H1 (cell line): ENCODE data around the gene NSUN6. TPM values are rescaled to one million over a fixed set of nuclear protein-coding genes. Genes with fewer than 3 reads are reported as not detected.
A peak's percentile ranks its signal among the peaks of the same experiment; 100 is the strongest.

Source experiments
- CTCF ChIA-PET: fragments of 300-600 bp; sonication (Branson Sonifier 250); formaldehyde crosslinking; loops from one replicate; lab custom pipeline; 2021; ENCODE audit not compliant: partially characterized antibody; lab: Charles Lee
- POLR2A ChIA-PET: fragments of 300-600 bp; sonication (Branson Sonifier 250); formaldehyde crosslinking; loops from one replicate; lab custom pipeline; 2021; ENCODE audit warnings: inconsistent platforms; ENCODE audit not compliant: partially characterized antibody; lab: Charles Lee
- DNase-seq, 2 experiments: peaks; one replicate each; pipeline versions ENCODE4 v3.0.0 to v3.0.0-alpha.2; 2010 to 2022; ENCODE audit warnings: low spot score in 2 of 2, low read depth in 1 of 2, mixed read lengths in 1 of 2
- FAIRE-seq: peaks from 2 replicates; lab custom pipeline; 2011; peaks lifted over from hg19 to GRCh38; lab: Jason Lieb, UNC
- H2AFZ ChIP-seq: 2 replicates; pipeline ENCODE4 v1.8.1; 2012; ENCODE audit warnings: low read length, inconsistent platforms
- H2AK5ac ChIP-seq: 2 replicates; pipeline ENCODE4 v1.6.1; 2013; ENCODE audit warnings: low read depth, low read length
- H2BK120ac ChIP-seq: replicated peaks from 2 replicates; pipeline ENCODE3; 2013; ENCODE audit warnings: low read depth, low read length, inconsistent platforms
- H2BK12ac ChIP-seq: 2 replicates; pipeline ENCODE4 v1.6.1; 2013; ENCODE audit warnings: low read depth, low read length
- H2BK15ac ChIP-seq: 2 replicates; pipeline ENCODE4 v1.6.1; 2013; ENCODE audit warnings: low read length
- H2BK20ac ChIP-seq: 2 replicates; pipeline ENCODE4 v1.6.1; 2013; ENCODE audit warnings: low read length
- H2BK5ac ChIP-seq: 2 replicates; pipeline ENCODE4 v1.6.1; 2013; ENCODE audit warnings: low read depth, low read length
- H3K14ac ChIP-seq: 2 replicates; pipeline ENCODE4 v1.6.1; 2013; ENCODE audit warnings: inconsistent platforms; ENCODE audit not compliant: insufficient read length
- H3K18ac ChIP-seq: 2 replicates; pipeline ENCODE4 v1.6.1; 2013; ENCODE audit warnings: low read length; ENCODE audit errors: extremely low read depth
- H3K23ac ChIP-seq: 2 replicates; pipeline ENCODE4 v1.6.1; 2013; ENCODE audit warnings: inconsistent platforms; ENCODE audit not compliant: insufficient read length
- H3K23me2 ChIP-seq: 2 replicates; pipeline ENCODE4 v1.6.1; 2013; ENCODE audit warnings: low read depth, low read length
- H3K27ac ChIP-seq: 2 replicates; pipeline ENCODE4 v1.6.1; 2011; ENCODE audit warnings: low read depth, low read length, inconsistent platforms
- H3K27me3 ChIP-seq, 4 experiments: replicated peaks in 1 of 4; 1 replicate in 1 of 4; 2 replicates in 3 of 4; pipeline versions ENCODE4 v1.6.1 to v1.8.1; 2011 to 2013; ENCODE audit warnings: low read length in 3 of 4, mild to moderate bottlenecking in 3 of 4, inconsistent platforms in 2 of 4, mixed read lengths in 2 of 4, moderate library complexity in 1 of 4; ENCODE audit not compliant: control insufficient read depth in 3 of 4, insufficient read depth in 3 of 4; ENCODE audit errors: extremely low read depth in 1 of 4
- H3K36me3 ChIP-seq, 4 experiments: 2 replicates each; pipeline versions ENCODE4 v1.6.1 to v1.8.1; 2011 to 2013; ENCODE audit warnings: mild to moderate bottlenecking in 4 of 4, low read length in 3 of 4, moderate library complexity in 2 of 4, control low read depth in 1 of 4, inconsistent platforms in 1 of 4; ENCODE audit not compliant: insufficient read depth in 4 of 4, control insufficient read depth in 2 of 4
- H3K4ac ChIP-seq: replicated peaks from 2 replicates; pipeline ENCODE3; 2013; ENCODE audit warnings: low read length, low read depth, mixed read lengths, inconsistent platforms; ENCODE audit not compliant: insufficient read length
- H3K4me1 ChIP-seq, 4 experiments: replicated peaks in 1 of 4; 1 replicate in 1 of 4; 2 replicates in 3 of 4; pipeline versions ENCODE4 v1.6.1 to v1.8.1; 2011 to 2013; ENCODE audit warnings: low read length in 3 of 4, inconsistent platforms in 2 of 4, mixed read lengths in 1 of 4; ENCODE audit not compliant: insufficient read depth in 4 of 4, control insufficient read depth in 3 of 4
- H3K4me2 ChIP-seq, 2 experiments: 2 replicates each; pipeline versions ENCODE4 v1.6.1 to v1.8.1; 2011 to 2013; ENCODE audit warnings: low read depth in 2 of 2, low read length in 2 of 2, control low read depth in 1 of 2, inconsistent platforms in 1 of 2, mild to moderate bottlenecking in 1 of 2; ENCODE audit not compliant: insufficient read depth in 1 of 2
- H3K4me3 ChIP-seq, 4 experiments: fragments of 200-600, 300-600 bp in 1 of 4; sonication (generic), shearing (Covaris generic), sonication (Bioruptor Twin) in 1 of 4; 2 replicates each; pipeline versions ENCODE4 v1.5.1 to v1.8.1; 2011 to 2016; ENCODE audit warnings: low read length in 4 of 4, low read depth in 3 of 4, control low read depth in 2 of 4, inconsistent platforms in 2 of 4, mild to moderate bottlenecking in 2 of 4, mixed read lengths in 1 of 4, moderate library complexity in 1 of 4; ENCODE audit not compliant: insufficient read depth in 2 of 4; ENCODE audit errors: extremely low read depth in 1 of 4
- H3K56ac ChIP-seq: replicated peaks from 2 replicates; pipeline ENCODE3; 2013; ENCODE audit warnings: low read depth, mild to moderate bottlenecking, mixed read lengths, low read length, inconsistent platforms; ENCODE audit not compliant: insufficient read length
- H3K79me1 ChIP-seq: 2 replicates; pipeline ENCODE4 v1.6.1; 2013; ENCODE audit warnings: low read depth, low read length, control low read depth
- H3K79me2 ChIP-seq, 2 experiments: 2 replicates each; pipeline versions ENCODE4 v1.6.1 to v1.8.1; 2012 to 2013; ENCODE audit warnings: low read length in 2 of 2, mild to moderate bottlenecking in 2 of 2, inconsistent platforms in 1 of 2; ENCODE audit not compliant: insufficient read depth in 2 of 2, control insufficient read depth in 1 of 2
- H3K9ac ChIP-seq, 4 experiments: replicated peaks in 1 of 4; 1 replicate in 1 of 4; 2 replicates in 3 of 4; pipeline versions ENCODE4 v1.6.1 to v1.8.1; 2011 to 2013; ENCODE audit warnings: low read depth in 3 of 4, low read length in 3 of 4, control low read depth in 2 of 4, mild to moderate bottlenecking in 2 of 4, moderate library complexity in 2 of 4, inconsistent platforms in 1 of 4; ENCODE audit errors: extremely low read depth in 1 of 4
- H3K9me3 ChIP-seq, 2 experiments: 2 replicates each; pipeline versions ENCODE4 v1.6.1 to v1.8.1; 2012 to 2013; ENCODE audit warnings: mild to moderate bottlenecking in 2 of 2, moderate library complexity in 2 of 2, control low read depth in 1 of 2, inconsistent platforms in 1 of 2, low read depth in 1 of 2, low read length in 1 of 2, mixed read lengths in 1 of 2; ENCODE audit not compliant: insufficient read depth in 2 of 2
- H4K20me1 ChIP-seq, 2 experiments: replicated peaks in 1 of 2; 2 replicates each; pipeline versions ENCODE3 to v1.8.1; 2011 to 2013; ENCODE audit warnings: inconsistent platforms in 2 of 2, low read length in 2 of 2, mild to moderate bottlenecking in 1 of 2; ENCODE audit not compliant: insufficient read depth in 2 of 2, control insufficient read depth in 1 of 2
- H4K5ac ChIP-seq: 2 replicates; pipeline ENCODE4 v1.6.1; 2013; ENCODE audit warnings: low read length, low read depth, mixed read lengths, inconsistent platforms; ENCODE audit not compliant: insufficient read length
- H4K8ac ChIP-seq: 2 replicates; pipeline ENCODE4 v1.8.0; 2013; ENCODE audit warnings: mild to moderate bottlenecking, moderate library complexity, low read length, inconsistent platforms; ENCODE audit not compliant: insufficient read depth; ENCODE audit errors: extremely low read depth
- H4K91ac ChIP-seq: replicated peaks from 2 replicates; pipeline ENCODE3; 2013; ENCODE audit warnings: low read length, mixed read lengths, inconsistent platforms; ENCODE audit not compliant: insufficient read length
- TEAD4 ChIP-seq: IDR thresholded peaks from 2 replicates; pipeline ENCODE4 v1.6.1; 2012; ENCODE audit warnings: low read depth, low read length, inconsistent platforms, mixed read lengths
- WGBS, 2 experiments: shearing (Covaris generic) in 1 of 2; methylation state at CpG; one replicate each; pipeline versions ENCODE4 v1.1.6 to v1.1.7; 2013 to 2015; ENCODE audit warnings: low lambda C conversion rate in 2 of 2, mixed read lengths in 2 of 2, inconsistent platforms in 1 of 2, low coverage in 1 of 2, missing lambda C conversion rate in 1 of 2; ENCODE audit not compliant: insufficient replicate concordance in 2 of 2, insufficient coverage in 1 of 2, insufficient read length in 1 of 2; ENCODE audit errors: extremely low coverage in 1 of 2, missing lambda C conversion rate in 1 of 2; 5-methylcytosine and 5-hydroxymethylcytosine counted together
- polyA plus RNA-seq, 7 experiments: library from polyadenylated mRNA; depleted of rRNA in 3 of 7; stranded (reverse) in 5 of 7; unstranded in 2 of 7; fragments of >200 nt in 5 of 7; fragments of 200-250 nt in 2 of 7; gene quantifications; 1 replicate in 5 of 7; 2 replicates in 1 of 7; 4 replicates in 1 of 7; pipeline versions ENCODE4 v1.2.1 to v1.2.3, GENCODE V29; 2011 to 2013; ENCODE audit warnings: missing spikeins in 2 of 7, mixed read lengths in 2 of 7
- total RNA-seq: library from RNA; stranded (reverse); fragmentation: NEBNext Ultra II Directional; extraction: Animal tissue kit (Norgen Biotek cat#: 25700); gene quantifications from 2 replicates; pipeline ENCODE4 v1.2.1, GENCODE V29; 2021

Gene NSUN6
- total and polyA plus RNA-seq, 2 of the 8 experiments (the other 6 are each of a cell fraction or from before 2014, with no cell fraction given) = 5.9 to 14.4 TPM

GRCh38 chr10:18554479-18554878 lies 96.9 kb downstream of the NSUN6 start:
- Histone ChIP-seq H3K23ac (no peak overlapping the region), H4K5ac (no peak overlapping the region), H3K4me2 (no peak overlapping the region), H3K36me3 (peaks cover 0 to 57% (median 14%) of the 10 kb centered on the region in 4 experiments; a peak in 5 of 8 replicates), H3K23me2 (peaks cover 51% of the 10 kb centered on the region; the same call in 1 of the 2 replicates), H3K56ac (no peak overlapping the region), H2BK12ac (no peak overlapping the region; the same call in 1 of the 2 replicates), H3K4me1 (no peaks in the 10 kb centered on the region), H2BK5ac (no peak overlapping the region), H3K27me3 (no peaks in the 10 kb centered on the region), H3K4ac (no peak overlapping the region), H2BK20ac (no peak overlapping the region), H3K79me1 (no peaks in the 10 kb centered on the region), H3K27ac (no peak overlapping the region), H3K9me3 (peaks cover 4 to 65% of the 10 kb centered on the region in 2 experiments; a peak in 3 of 4 replicates), H3K14ac (no peak overlapping the region), H3K18ac (no peak overlapping the region), H2AFZ (no peak overlapping the region), H3K4me3 (no peak overlapping the region), H4K8ac (no peak overlapping the region), H2BK120ac (no peak overlapping the region), H3K79me2 (no peaks in the 10 kb centered on the region), H2AK5ac (no peak overlapping the region; the same call in 1 of the 2 replicates), H3K9ac (no peak overlapping the region), H4K91ac (no peak overlapping the region), H4K20me1 (no peaks in the 10 kb centered on the region), H2BK15ac (no peak overlapping the region)
- FAIRE-seq (no peak), DNase-seq (no peak)
- WGBS, 2 experiments = 95 to 100% methylated on average over 3 of the region's 3 CpGs
- POLR2A ChIA-PET = no interaction called here
- CTCF ChIA-PET = no interaction called here
- peak; percentile 85; the same call in 1 of the 2 replicates for TF ChIP-seq TEAD4
